Fibroblast of skin of back (primary cell): ENCODE data around the gene SETD2. TPM values are rescaled to one million over a fixed set of nuclear protein-coding genes. Genes with fewer than 3 reads are reported as not detected.
"Not testable (repeated sequence)": the region's sequence is repeated elsewhere in the genome, so short reads cannot be mapped to it uniquely, and the experiment has no call there.

Experiments
- DNase-seq: peaks from one replicate; pipeline ENCODE4 v3.0.0-alpha.2; 2013
- polyA plus RNA-seq, 2 experiments: library from polyadenylated mRNA; unstranded; fragments of 120-200 nt; gene quantifications; one replicate each; pipeline ENCODE4 v1.2.1, GENCODE V29; 2013; ENCODE audit not compliant: insufficient read length in 2 of 2

SETD2 gene, protein sequence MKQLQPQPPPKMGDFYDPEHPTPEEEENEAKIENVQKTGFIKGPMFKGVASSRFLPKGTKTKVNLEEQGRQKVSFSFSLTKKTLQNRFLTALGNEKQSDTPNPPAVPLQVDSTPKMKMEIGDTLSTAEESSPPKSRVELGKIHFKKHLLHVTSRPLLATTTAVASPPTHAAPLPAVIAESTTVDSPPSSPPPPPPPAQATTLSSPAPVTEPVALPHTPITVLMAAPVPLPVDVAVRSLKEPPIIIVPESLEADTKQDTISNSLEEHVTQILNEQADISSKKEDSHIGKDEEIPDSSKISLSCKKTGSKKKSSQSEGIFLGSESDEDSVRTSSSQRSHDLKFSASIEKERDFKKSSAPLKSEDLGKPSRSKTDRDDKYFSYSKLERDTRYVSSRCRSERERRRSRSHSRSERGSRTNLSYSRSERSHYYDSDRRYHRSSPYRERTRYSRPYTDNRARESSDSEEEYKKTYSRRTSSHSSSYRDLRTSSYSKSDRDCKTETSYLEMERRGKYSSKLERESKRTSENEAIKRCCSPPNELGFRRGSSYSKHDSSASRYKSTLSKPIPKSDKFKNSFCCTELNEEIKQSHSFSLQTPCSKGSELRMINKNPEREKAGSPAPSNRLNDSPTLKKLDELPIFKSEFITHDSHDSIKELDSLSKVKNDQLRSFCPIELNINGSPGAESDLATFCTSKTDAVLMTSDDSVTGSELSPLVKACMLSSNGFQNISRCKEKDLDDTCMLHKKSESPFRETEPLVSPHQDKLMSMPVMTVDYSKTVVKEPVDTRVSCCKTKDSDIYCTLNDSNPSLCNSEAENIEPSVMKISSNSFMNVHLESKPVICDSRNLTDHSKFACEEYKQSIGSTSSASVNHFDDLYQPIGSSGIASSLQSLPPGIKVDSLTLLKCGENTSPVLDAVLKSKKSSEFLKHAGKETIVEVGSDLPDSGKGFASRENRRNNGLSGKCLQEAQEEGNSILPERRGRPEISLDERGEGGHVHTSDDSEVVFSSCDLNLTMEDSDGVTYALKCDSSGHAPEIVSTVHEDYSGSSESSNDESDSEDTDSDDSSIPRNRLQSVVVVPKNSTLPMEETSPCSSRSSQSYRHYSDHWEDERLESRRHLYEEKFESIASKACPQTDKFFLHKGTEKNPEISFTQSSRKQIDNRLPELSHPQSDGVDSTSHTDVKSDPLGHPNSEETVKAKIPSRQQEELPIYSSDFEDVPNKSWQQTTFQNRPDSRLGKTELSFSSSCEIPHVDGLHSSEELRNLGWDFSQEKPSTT (N-terminal part only)
- polyA plus RNA-seq (2013, experiment 1 of 2; ENCODE audit: insufficient read length) = 30.0 TPM
- polyA plus RNA-seq (2013, experiment 2 of 2; ENCODE audit: insufficient read length) = 25.1 TPM

DNA sequence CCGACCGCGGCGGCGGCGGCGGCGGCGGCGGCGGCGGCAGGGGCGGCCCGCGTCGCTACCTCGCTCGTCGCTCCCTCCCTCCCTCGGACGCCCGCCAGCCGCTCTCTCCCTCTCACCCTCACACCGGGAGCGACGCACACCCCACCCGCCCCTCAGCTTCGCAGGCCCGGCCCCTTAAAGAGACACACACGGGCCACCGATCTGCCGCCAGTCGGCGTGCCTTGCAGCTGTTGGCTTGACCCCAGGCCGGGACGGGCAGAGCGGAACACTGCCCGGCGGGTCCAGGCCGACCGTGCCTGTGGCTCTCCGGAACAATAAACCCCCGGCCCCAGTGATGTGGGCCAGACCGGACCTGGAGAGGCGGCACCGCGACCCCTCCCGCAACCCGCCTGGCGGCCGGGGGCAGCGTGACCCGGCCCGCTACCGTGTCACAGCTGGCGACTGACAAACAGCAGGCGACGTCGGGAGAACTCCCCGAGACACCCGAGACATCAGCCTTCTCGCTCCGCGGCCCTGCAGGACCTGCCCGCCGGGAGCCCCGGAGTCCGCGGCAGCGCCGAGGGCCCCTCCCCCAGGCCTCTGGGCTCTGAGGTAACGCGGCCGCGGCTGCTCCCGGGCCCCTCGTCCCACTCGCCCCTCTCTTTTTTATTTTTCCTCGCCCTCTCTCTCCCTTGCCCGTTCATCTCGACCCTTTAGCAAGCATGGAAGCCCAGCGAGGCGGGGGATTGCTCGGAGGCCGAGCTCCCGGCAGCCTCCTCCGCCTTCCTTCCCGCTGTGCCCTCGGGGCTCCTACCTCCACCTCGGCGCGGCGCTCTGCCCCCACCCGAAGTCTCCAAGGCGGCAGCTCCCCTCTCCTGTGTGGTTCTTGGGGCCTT lies at the start of gene SETD2:
SETD2 (minus strand) TSS at position 107 of the 875 bp plus-strand sequence. CDS start 189 bp downstream, outside the sequence.
- peak; percentile 95 for DNase-seq

DNA sequence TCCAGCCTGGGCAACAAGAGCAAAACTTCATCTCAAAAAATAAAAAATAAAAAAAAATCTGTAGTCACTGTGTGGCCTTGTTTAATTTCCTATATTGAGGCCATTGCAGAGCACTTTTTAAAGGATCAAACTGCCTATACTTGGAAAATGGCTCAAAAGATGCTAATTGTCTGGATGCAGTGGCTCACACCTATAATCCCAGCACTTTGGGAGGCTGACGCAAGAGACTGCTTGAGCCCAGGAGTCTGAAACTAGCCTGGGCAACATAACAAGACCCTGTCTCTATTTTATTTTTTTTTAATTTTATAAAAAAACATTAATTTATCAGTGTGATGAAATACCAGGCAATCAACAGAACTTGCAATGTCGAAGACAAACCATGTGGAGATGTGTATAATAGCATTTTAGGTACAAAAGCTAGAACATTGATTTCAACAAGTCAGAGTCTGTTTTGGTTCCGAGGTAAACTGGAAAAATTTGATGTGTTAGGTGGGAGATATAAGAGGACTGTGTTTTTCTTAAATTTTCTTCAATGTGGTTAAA lies 47.0 kb upstream of the SETD2 start:
- DNase-seq = no peak

DNA sequence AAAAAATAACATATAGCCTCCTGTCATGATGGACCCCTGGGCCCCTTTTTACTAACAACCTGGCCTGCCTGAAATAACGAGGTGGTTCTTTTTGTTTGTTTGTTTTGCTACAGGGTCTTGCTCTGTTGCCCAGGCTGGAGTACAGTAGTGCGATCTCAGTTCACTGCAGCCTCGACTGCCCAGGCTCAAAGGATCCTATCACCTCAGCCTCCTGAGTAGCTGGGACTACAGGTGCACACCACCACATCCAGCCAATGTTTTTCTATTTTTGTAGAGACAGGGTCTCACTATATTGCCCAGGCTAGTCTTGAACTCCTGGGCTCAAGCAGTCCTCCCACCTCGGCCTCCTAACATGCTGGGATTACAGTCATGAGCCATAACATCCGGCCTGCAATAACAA lies 42.1 kb upstream of the SETD2 start:
- DNase-seq = not testable (repeated sequence)

DNA sequence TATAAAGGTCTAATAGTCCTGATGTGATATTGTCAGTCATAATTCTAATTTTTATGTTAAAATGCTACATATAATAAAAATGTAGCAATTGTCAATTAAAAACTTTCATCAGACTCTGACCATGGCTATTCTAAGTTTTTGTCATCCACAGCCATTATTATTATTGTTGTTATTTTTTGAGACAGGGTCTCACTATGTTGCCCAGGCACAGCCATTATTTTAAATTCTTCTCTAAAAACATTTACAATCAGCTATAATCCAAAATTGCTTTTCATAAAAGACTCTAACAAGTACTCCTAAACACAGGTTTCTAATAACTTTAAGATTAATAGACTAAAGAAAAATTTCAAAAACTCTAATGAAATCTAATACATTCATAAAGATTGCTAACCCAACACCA lies 41.0 kb upstream of the SETD2 start:
- no peak for DNase-seq

DNA sequence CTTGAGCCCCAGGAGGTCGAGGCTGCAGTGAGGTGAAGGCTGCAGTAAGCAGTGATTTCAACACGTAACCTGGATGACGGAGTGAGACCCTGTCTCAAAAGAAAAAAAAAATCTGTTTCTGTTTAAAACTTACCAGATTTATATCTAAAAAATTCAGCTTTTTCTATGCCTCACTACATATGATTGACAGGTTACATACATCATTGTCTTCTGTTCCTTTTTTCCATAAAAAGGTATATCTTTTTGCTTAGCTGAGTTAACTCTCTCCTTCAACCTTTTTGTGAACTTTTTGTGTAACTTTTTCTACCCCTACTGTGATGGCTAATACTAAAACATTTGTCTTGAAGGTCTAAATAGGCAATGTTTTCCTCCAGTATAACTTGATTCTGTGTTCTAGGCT lies 38.6 kb upstream of the SETD2 start:
- DNase-seq = no peak

DNA sequence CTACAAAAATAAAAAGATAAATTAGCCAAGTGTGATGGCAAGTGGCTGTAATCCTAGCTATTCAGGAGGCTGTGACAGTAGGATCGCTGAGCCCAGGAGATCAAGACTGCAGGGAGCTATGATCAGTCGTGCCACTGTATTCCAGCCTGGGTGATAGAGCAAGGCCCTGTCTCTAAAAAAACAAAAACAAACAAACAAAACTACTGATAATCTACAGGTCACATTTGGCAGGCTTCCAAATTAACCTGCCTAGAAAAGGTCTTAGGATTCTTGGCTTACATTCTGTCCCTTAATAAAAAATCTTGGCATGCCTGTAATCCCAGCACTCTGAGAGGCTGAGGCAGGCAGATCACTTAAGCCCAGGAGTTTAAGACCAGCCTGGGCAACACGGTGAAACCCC lies 33.4 kb upstream of the SETD2 start:
- DNase-seq = no peak

DNA sequence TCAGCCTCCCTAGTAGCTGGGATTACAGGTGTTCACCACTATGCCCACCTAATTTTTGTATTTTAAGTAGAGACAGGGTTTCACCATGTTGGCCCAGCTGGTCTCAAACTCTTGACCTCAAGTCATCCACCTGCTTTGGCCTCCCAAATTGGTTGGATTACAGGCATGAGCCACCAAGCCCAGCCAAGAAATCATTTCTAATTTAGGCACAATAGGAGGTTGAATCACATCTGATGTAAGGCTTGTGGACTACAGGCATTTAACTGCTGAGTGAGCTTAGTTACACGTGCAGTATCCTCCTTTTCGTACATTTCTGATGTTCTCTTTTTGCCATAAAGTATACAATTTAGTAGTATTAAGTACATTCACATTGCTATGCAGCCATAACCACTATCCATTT lies 31.1 kb upstream of the SETD2 start:
- DNase-seq = no peak

DNA sequence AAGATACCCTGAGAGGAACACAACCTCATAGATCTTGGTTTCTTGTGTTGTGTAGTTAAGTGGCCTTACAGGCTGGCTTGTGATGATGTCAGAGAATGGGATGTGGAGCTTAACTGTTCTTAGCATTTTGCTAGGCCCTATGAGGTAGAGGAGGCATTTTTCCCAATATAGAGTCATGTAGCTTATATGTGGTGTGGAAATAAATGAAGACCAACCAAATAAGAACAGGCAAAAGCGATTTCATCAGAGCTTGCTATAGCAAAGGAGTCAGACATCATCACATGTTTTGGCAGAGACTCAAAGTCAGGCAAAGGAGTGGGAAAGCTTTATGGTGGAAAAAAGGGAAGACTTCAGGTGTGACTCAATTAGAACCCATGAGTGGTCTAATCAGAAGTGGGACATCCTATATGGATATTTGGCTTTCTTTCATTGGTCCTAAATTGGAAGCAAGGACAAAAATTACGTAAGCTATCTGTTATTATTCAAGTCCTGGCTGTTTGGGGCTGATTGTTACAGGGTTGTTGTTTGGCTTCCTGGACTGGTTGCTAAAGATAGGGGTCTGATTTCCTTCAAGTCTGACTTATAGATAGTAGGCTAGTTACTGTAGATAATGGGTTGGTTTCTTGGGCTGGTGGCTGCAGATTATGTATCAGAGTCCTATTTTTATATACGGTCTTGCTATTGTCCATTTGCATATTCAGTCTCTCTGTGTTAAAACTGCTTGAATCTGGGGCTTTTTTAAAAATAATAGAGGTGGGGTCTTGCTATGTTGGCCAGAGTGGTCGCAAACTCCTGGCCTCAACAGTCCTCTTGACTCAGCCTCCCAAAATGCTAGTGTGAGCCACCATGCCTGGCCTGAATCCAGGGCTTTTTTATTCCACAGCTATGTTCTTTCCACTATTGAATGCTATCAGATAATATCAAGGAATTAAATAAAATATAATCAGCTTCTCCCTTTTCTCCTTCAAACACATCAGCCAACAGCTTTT lies 30.3 kb upstream of the SETD2 start:
- no peak for DNase-seq

DNA sequence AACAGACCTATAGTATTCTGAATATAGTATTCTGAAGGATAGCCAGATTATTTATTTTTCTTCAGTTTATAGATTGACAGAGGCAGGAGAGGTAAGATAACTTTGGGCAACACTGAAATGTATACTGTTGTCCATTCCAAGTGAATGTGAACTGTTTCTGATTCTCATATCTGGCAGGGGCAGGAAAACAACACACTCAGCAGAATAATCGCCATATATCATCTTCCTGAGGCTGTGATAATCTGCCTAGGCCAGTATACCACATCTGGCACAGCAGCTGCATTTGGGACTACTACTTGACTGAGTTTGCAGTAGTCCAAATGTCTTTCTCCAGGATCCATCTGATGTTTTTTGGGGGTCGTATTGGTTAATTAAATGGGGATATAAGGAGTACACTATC lies 22.4 kb upstream of the SETD2 start:
- no peak for DNase-seq

DNA sequence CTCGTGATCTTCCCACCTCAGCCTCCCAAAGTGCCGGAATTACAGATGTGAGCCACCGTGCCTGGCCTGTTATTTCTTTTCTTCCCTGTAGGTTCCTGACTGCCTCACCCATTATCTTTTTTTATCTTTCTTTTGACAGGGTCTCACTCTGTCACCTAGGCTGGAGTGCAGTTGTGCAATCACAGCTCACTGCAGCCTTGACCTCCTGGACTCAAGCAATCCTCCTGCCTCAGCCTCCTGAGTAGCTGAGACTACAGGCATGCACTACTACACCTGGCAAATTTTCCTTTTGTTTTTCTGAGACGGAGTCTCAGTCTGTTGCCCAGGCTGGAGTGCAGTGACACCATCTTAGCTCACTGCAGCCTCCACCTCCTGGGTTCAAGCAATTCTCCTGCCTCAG lies 17.8 kb upstream of the SETD2 start:
- DNase-seq = not testable (repeated sequence)

DNA sequence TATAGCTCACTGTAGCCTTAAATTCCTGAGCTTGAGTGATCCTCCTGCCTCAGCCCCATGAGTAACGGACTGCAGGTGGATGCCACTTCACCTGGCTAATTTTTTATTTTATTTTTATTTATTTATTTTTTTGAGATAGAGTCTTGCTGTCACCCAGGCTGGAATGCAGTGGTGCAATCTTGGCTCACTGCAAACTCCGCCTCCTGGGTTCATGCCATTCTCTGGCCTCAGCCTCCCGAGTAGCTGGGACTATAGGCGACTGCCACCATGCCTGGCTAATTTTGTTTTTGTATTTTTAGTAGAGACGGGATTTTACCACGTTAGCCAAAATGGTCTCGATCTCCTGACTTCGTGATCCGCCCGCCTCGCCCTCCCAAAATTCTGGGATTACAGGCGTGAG lies 16.1 kb upstream of the SETD2 start:
- not testable (repeated sequence) for DNase-seq

DNA sequence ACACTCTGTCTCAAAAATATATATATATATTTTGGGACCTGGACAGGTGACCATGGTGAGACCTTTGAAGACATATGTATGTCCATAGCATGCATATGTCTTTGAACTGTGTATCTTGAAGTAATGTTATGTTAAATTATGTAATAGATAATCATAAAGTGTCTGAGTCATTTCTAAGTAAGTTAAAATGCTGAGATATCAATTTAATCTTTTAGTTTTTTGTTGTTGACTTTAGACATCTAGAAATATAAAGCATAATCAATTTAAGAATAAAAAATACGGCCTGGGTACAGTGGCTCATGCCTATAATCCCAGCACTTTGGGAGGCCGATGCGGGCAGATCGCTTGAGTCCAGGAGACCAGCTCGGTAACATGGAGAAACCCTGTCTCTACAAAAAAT lies 12.7 kb upstream of the SETD2 start:
- no peak for DNase-seq

DNA sequence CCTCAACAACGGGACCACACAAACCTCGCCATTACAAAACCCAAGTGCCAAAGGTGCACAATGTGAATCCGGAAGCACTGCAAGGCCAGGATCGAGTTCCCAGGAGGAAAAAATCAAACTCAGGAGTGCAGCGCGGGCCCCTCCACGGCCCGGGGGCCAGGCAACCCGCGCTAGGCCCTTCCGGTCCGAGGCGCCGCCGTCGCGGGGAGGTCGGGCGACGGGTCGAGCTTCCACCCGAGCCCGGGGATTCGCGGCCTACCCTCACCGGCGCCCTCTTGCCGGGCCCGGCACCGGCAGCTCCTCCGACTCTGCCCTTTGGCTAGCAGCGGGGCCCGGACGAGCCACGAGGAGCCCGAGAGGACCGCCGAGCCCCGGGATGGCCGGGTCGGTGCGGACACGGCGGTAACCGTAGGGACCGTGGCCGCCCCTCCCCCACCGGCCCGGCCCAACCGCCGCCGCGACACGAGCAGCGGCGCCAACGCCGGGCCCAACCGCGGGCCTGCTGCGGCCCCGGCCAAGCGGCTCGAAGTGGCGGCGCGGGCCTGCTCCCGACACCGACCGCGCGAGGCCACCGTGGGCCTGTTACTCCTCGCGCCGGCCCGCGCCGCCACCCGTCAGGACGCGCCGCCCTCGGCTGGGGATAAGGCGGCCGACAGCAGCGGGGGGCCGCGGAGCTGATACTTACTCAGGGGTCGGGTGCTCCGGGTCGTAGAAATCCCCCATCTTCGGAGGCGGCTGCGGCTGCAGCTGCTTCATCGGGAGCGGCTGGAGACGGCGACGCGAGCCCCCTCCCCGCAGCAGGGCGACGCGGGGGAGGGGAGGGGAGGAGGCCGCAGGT lies 525 bp downstream of the SETD2 start:
- DNase-seq = peak; percentile 42

DNA sequence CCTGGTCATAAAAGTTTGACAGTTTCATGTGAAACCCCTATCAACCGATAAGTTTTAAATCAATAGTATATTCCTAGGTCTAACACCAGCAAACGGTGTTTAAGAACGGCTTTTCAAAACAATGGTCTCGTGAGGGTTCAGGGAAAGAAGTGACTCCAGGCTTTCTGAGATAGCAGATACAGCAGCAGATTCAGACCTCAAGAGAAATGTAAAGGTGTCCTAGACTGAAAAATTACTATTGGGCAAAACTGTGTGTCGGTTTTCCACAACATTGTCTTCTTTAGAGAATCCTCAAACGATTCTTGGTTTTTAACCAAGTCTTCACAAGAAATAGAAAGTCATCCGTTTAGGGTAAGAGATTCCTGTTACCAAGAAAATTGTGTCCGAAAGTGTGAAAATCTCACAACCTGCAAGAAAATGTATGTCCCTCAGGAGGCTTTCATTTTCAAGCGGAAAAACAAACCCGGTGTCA lies 1.2 kb downstream of the SETD2 start:
- peak; percentile 10 for DNase-seq

DNA sequence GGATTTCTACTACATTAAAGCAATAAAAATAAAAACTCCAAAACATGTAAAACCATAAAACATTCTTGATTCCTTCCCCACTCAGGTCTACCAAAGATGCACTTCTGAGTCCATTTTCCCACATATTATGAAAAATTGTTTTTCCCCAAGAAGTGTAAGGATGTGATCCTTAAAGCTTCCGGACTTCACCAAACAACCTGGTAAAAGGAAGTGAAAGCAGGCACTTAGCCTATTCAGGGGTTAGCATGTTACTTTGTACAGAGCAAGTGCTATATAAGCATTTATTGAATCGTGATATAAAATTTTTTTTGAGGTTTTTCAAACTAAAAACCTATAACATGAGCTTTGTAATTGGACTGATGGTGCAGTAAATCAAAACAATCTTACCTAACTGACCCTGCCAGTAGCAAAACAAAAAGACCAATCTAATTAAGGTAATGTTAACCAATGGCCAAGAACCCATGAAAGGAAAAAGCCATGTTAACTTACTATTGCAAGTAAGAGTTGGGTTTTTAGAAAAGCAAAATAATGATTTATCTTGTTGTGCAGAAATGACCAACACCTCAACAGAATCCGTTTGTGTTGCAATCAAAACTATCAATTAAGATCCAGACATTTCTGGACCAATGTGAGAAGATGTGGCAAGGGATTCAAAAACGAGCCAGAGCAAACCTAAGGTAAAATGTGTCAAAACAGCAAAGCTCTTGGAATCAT lies 1.8 kb downstream of the SETD2 start:
- no peak for DNase-seq

DNA sequence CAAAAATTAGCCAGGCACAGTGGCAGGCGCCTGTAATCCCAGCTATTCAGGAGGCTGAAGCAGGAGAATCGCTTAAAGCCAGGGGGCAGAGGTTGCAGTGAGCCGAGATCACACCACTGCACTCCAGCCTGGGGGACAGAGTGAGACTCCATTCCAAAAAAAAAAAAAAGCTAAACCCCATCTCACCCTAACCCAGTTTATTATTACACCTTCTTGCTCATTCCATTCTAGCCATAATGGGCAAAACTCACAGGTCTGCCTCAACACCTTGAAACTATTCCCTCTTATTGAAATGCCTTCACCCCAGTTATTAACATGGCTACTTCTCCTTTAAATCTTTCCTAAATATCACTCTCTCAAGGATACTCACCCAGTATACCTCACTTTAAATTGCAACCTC lies 4.1 kb downstream of the SETD2 start:
- DNase-seq = no peak

DNA sequence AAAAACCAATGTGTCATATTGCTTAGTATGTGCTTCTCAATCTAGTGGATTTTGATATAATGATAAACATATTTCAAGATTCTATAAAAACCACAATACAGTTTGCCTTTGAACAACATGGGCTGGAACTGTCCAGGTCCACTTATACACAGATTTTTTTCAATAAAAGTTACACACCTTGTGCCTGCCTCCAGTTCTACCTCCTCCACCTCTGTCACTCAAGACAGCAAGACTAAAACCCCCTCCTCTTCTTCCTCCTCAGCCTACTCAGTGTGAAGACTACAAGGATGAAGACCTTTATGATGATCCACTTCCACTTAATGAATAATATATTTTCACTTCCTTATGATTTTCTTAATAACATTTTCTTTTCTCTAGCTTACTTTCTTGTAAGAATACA lies 5.7 kb downstream of the SETD2 start:
- DNase-seq = no peak

DNA sequence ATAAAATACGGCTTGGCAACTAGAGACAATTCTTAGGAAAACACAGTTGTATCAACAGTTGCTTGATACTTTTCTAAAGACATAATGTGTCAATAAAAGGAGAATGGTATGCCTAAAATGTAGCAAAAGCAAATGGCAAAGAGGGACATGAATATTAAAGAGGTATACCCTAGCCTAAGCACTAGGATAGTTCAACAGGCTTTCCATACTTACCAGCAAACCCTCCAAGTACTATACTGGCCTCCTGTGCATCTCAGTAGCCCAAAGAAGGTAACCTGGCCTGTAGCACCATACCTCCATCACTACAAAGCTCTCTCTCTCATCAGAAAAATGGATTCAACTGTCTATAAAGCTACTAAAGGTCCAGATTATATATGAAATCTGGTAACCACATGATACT lies 7.5 kb downstream of the SETD2 start:
- peak; percentile 35 for DNase-seq
